GM12878 (cell line): Measurements from ENCODE around the gene GADL1. TPM values are rescaled to one million over a fixed set of nuclear protein-coding genes. Genes with fewer than 3 reads are reported as not detected.

ENCODE experiments used
- ATAC-seq: fragments of 200-7000 bp; cut with Tn5 transposase; 3 replicates; pipeline ENCODE4 v1.9.1; 2020; ENCODE audit warnings: mild to moderate bottlenecking, moderate library complexity
- BruUV-seq: library from RNA; stranded (reverse); fragments of 400-500 nt; replicated peaks from 2 replicates; lab custom pipeline; 2021; lab: Mats Ljungman, UMichigan
- CTCF ChIA-PET: fragments of 300-600 bp; sonication (Branson Sonifier 250); formaldehyde crosslinking; extraction: SDS; loops from one replicate; lab custom pipeline; 2021; ENCODE audit warnings: inconsistent platforms; lab: Yijun Ruan, JAX
- POLR2A ChIA-PET: fragments of 350-600 bp; formaldehyde crosslinking; extraction: SDS; loops from one replicate; lab custom pipeline; 2021; ENCODE audit warnings: inconsistent platforms; lab: Charles Lee
- RAD21 ChIA-PET: fragments of 300-600 bp; sonication (Branson Sonifier 250); formaldehyde crosslinking; loops from one replicate; lab custom pipeline; 2023; ENCODE audit warnings: antibody characterized with exemption; ENCODE audit not compliant: unreplicated experiment; lab: Charles Lee
- SMC1A ChIA-PET: fragments of 300-600 bp; sonication (Branson Sonifier 250); formaldehyde crosslinking; loops from one replicate; lab custom pipeline; 2023; ENCODE audit not compliant: unreplicated experiment, uncharacterized antibody; lab: Charles Lee
- DNase-seq: peaks from one replicate; pipeline ENCODE4 v3.0.0-alpha.2; 2011; ENCODE audit warnings: low read depth, low spot score
- FAIRE-seq: peaks from 3 replicates; lab custom pipeline; 2011; peaks lifted over from hg19 to GRCh38; lab: Jason Lieb, UNC
- H2AFZ ChIP-seq: 2 replicates; pipeline ENCODE4 v1.6.0; 2011; ENCODE audit warnings: low read depth, low read length, control low read depth; ENCODE audit not compliant: control insufficient read depth
- H3K27ac ChIP-seq: 2 replicates; pipeline ENCODE4 v1.5.1; 2011; ENCODE audit warnings: control low read depth; ENCODE audit not compliant: control insufficient read depth, insufficient read depth
- H3K27me3 ChIP-seq, 2 experiments: replicated peaks in 1 of 2; 2 replicates each; pipeline versions ENCODE4 v1.6.0 to v1.6.1; 2011; ENCODE audit warnings: low read length in 1 of 2; ENCODE audit not compliant: control insufficient read depth in 2 of 2, insufficient read depth in 2 of 2
- H3K36me3 ChIP-seq, 2 experiments: 2 replicates each; pipeline ENCODE4 v1.5.1; 2011; ENCODE audit warnings: low read length in 1 of 2; ENCODE audit not compliant: control insufficient read depth in 2 of 2, insufficient read depth in 2 of 2
- H3K4me1 ChIP-seq: 2 replicates; pipeline ENCODE4 v1.6.1; 2011; ENCODE audit warnings: mild to moderate bottlenecking, low read length, moderate library complexity, mixed read lengths; ENCODE audit not compliant: control insufficient read depth, insufficient read depth
- H3K4me2 ChIP-seq: 2 replicates; pipeline ENCODE4 v1.6.0; 2011; ENCODE audit warnings: control low read depth; ENCODE audit not compliant: control insufficient read depth, insufficient read depth
- H3K4me3 ChIP-seq: fragments of 200-600 bp; sonication (generic); 2 replicates; pipeline ENCODE4 v1.5.1; 2016
- H3K79me2 ChIP-seq: 2 replicates; pipeline ENCODE4 v1.6.0; 2011; ENCODE audit warnings: low read length; ENCODE audit not compliant: control insufficient read depth, insufficient read depth
- H3K9ac ChIP-seq: 2 replicates; pipeline ENCODE4 v1.8.0; 2011; ENCODE audit warnings: low read length, control low read depth, mixed read lengths; ENCODE audit not compliant: control insufficient read depth, insufficient read depth
- H3K9me3 ChIP-seq: replicated peaks from 3 replicates; pipeline ENCODE4 v1.5.1; 2011; ENCODE audit warnings: mild to moderate bottlenecking, low read length; ENCODE audit not compliant: control insufficient read depth, insufficient read depth
- H4K20me1 ChIP-seq: 2 replicates; pipeline ENCODE4 v1.6.0; 2011; ENCODE audit not compliant: control insufficient read depth, insufficient read depth
- EED ChIP-seq: sonication (generic); IDR thresholded peaks from 2 replicates; pipeline ENCODE4 v1.6.1; 2016; ENCODE audit warnings: antibody characterized with exemption, low read depth
- EP300 ChIP-seq, 2 experiments: fragments of 150-350 bp in 1 of 2; IDR thresholded peaks; 2 replicates each; pipeline ENCODE4 v1.6.1; 2011 to 2012; ENCODE audit warnings: low read depth in 2 of 2, low read length in 2 of 2, borderline replicate concordance in 1 of 2, improper control_type of control experiment in 1 of 2, inconsistent platforms in 1 of 2; ENCODE audit not compliant: control insufficient read depth in 1 of 2
- FOXM1 ChIP-seq: IDR thresholded peaks from 2 replicates; pipeline ENCODE4 v1.6.1; 2012; ENCODE audit warnings: low read depth, mild to moderate bottlenecking, inconsistent platforms, low read length, moderate library complexity
- HDAC2 ChIP-seq: fragments of 200-600 bp; sonication (generic); IDR thresholded peaks from 2 replicates; pipeline ENCODE4 v1.6.1; 2017
- IKZF2 ChIP-seq, 2 experiments: fragments of 450-650 bp; IDR thresholded peaks; 2 replicates each; pipeline ENCODE4 v1.6.1; 2017; ENCODE audit warnings: mild to moderate bottlenecking in 2 of 2, moderate library complexity in 2 of 2
- JUNB ChIP-seq: IDR thresholded peaks from 2 replicates; pipeline ENCODE4 v1.6.1; 2016; ENCODE audit warnings: antibody characterized with exemption, mild to moderate bottlenecking
- MEF2B ChIP-seq: fragments of 450-650 bp; IDR thresholded peaks from 2 replicates; pipeline ENCODE4 v1.6.1; 2018; ENCODE audit warnings: mild to moderate bottlenecking, moderate library complexity; ENCODE audit not compliant: partially characterized antibody, poor library complexity, severe bottlenecking
- MTA2 ChIP-seq: fragments of 450-650 bp; IDR thresholded peaks from 2 replicates; pipeline ENCODE4 v1.6.1; 2016; ENCODE audit warnings: low read depth, mild to moderate bottlenecking, moderate library complexity
- ZBED1 ChIP-seq: IDR thresholded peaks from 2 replicates; pipeline ENCODE4 v1.6.1; 2016; ENCODE audit warnings: borderline replicate concordance
- ZNF24 ChIP-seq: fragments of 450-650 bp; IDR thresholded peaks from 2 replicates; pipeline ENCODE4 v1.6.1; 2017; ENCODE audit warnings: antibody characterized with exemption, mild to moderate bottlenecking
- WGBS: methylation state at CpG from one replicate; pipeline ENCODE4 v1.1.6; 2016; ENCODE audit warnings: low lambda C conversion rate; ENCODE audit not compliant: insufficient replicate concordance, insufficient coverage; ENCODE audit errors: missing lambda C conversion rate; 5-methylcytosine and 5-hydroxymethylcytosine counted together
- in situ Hi-C: fragments of 300-500 bp; cut with MboI; formaldehyde crosslinking; loops from 9 replicates; pipeline ENCODE4 v1.14.3; 2018; ENCODE audit warnings: mixed read lengths
- intact Hi-C: fragments of 100-400 bp; cut with micrococcal nuclease; formaldehyde crosslinking; loops from one replicate; pipeline ENCODE4 v1.14.2; 2022; ENCODE audit not compliant: unreplicated experiment
- polyA plus RNA-seq, 11 experiments: library from polyadenylated mRNA; depleted of rRNA in 4 of 11; unstranded in 6 of 11; stranded (reverse) in 5 of 11; fragments of >200 nt; fragmentation: Nextera tagmentation in 4 of 11; fragmentation: Illumina TruSeq in 1 of 11; extraction: Ambion mirVana in 4 of 11; extraction: Trizol in 1 of 11; gene quantifications; 1 replicate in 1 of 11; 2 replicates in 10 of 11; pipeline versions ENCODE4 v1.2.1 to v1.2.3, GENCODE V29; 2011 to 2016; ENCODE audit warnings: inconsistent platforms in 2 of 11, missing spikeins in 2 of 11, low read depth in 1 of 11
- total RNA-seq, 4 experiments: library from RNA; depleted of rRNA in 3 of 4; stranded (reverse); fragments of >200 nt in 3 of 4; fragmentation: Illumina TruSeq in 1 of 4; extraction: Trizol in 1 of 4; gene quantifications; 2 replicates each; pipeline versions ENCODE4 v1.2.1 to v1.2.3, GENCODE V29; 2013 to 2021
- TF ChIP-seq, protein P1 (sequence below): IDR thresholded peaks from 2 replicates; pipeline ENCODE4 v1.6.1; 2012; ENCODE audit warnings: improper control_type of control experiment, low read depth, low read length; ENCODE audit not compliant: insufficient replicate concordance
- TF ChIP-seq, protein P2 (sequence below): fragments of 450-650 bp; formaldehyde crosslinking; IDR thresholded peaks from 2 replicates; pipeline ENCODE4 v1.4.0; 2022; ENCODE audit warnings: mild to moderate bottlenecking, moderate library complexity

GADL1 gene
- total and polyA plus RNA-seq, 10 of the 15 experiments (the other 5 are each of a cell fraction or from before 2014, with no cell fraction given): 0.04 TPM; not detected in 9

DNA sequence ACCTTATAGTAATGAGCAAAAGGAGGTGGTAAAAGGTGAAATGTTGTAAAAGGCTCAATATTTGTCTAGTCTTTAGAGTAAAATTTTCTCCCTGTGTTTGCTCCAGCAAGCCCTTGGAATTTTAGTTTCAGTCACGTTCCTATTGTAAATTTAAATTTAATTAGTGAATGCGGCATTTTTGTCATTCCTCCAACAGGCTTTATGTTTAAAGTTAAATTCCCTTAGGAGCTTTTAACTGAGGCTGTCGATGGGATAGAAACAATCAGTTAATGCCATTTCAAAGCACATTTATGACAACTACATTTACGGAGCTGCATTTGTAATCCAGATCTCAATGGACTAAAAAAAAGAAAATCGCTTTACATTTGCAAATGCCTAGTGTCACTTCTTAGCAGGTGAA lies 868 bp upstream of the GADL1 start (continued):
- TF ChIP-seq EP300 (IDR thresholded peaks at IDR 0.05; ENCODE audit: borderline replicate concordance in 1 of 2, control insufficient read depth in 1 of 2, low read depth in 2 of 2, low read length in 2 of 2) (no peak), FOXM1 (no peak), EED (no peak), IKZF2 (IDR thresholded peaks at IDR 0.05) (no peak), HDAC2 (no peak), MTA2 (no peak), MEF2B (no peak)

GRCh38 chr3:30893678-30894325 lies 659 bp downstream of the GADL1 start:
- Histone ChIP-seq H3K4me1 (no peaks in the 10 kb centered on the region), H3K27ac (no peak overlapping the region), H4K20me1 (no peaks in the 10 kb centered on the region), H3K36me3 (no peaks in the 10 kb centered on the region), H2AFZ (no peak overlapping the region), H3K4me2 (no peak overlapping the region), H3K79me2 (no peaks in the 10 kb centered on the region), H3K27me3 (peaks cover 9 to 12% of the 10 kb centered on the region in 2 experiments), H3K9ac (no peak overlapping the region)
- FAIRE-seq (no peak), ATAC-seq (no peak), DNase-seq (no peak)
- in situ Hi-C loops: no loop called here
- POLR2A ChIA-PET: no interaction called here
- RAD21 ChIA-PET: no interaction called here
- CTCF ChIA-PET: no interaction called here
- SMC1A ChIA-PET: no interaction called here
- TF ChIP-seq JUNB: no peak
- TF ChIP-seq, protein P1, sequence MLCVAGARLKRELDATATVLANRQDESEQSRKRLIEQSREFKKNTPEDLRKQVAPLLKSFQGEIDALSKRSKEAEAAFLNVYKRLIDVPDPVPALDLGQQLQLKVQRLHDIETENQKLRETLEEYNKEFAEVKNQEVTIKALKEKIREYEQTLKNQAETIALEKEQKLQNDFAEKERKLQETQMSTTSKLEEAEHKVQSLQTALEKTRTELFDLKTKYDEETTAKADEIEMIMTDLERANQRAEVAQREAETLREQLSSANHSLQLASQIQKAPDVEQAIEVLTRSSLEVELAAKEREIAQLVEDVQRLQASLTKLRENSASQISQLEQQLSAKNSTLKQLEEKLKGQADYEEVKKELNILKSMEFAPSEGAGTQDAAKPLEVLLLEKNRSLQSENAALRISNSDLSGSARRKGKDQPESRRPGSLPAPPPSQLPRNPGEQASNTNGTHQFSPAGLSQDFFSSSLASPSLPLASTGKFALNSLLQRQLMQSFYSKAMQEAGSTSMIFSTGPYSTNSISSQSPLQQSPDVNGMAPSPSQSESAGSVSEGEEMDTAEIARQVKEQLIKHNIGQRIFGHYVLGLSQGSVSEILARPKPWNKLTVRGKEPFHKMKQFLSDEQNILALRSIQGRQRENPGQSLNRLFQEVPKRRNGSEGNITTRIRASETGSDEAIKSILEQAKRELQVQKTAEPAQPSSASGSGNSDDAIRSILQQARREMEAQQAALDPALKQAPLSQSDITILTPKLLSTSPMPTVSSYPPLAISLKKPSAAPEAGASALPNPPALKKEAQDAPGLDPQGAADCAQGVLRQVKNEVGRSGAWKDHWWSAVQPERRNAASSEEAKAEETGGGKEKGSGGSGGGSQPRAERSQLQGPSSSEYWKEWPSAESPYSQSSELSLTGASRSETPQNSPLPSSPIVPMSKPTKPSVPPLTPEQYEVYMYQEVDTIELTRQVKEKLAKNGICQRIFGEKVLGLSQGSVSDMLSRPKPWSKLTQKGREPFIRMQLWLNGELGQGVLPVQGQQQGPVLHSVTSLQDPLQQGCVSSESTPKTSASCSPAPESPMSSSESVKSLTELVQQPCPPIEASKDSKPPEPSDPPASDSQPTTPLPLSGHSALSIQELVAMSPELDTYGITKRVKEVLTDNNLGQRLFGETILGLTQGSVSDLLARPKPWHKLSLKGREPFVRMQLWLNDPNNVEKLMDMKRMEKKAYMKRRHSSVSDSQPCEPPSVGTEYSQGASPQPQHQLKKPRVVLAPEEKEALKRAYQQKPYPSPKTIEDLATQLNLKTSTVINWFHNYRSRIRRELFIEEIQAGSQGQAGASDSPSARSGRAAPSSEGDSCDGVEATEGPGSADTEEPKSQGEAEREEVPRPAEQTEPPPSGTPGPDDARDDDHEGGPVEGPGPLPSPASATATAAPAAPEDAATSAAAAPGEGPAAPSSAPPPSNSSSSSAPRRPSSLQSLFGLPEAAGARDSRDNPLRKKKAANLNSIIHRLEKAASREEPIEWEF: no peak
- no peak for TF ChIP-seq ZBED1
- no peak for TF ChIP-seq ZNF24
- TF ChIP-seq MTA2: no peak
- TF ChIP-seq, protein P2, sequence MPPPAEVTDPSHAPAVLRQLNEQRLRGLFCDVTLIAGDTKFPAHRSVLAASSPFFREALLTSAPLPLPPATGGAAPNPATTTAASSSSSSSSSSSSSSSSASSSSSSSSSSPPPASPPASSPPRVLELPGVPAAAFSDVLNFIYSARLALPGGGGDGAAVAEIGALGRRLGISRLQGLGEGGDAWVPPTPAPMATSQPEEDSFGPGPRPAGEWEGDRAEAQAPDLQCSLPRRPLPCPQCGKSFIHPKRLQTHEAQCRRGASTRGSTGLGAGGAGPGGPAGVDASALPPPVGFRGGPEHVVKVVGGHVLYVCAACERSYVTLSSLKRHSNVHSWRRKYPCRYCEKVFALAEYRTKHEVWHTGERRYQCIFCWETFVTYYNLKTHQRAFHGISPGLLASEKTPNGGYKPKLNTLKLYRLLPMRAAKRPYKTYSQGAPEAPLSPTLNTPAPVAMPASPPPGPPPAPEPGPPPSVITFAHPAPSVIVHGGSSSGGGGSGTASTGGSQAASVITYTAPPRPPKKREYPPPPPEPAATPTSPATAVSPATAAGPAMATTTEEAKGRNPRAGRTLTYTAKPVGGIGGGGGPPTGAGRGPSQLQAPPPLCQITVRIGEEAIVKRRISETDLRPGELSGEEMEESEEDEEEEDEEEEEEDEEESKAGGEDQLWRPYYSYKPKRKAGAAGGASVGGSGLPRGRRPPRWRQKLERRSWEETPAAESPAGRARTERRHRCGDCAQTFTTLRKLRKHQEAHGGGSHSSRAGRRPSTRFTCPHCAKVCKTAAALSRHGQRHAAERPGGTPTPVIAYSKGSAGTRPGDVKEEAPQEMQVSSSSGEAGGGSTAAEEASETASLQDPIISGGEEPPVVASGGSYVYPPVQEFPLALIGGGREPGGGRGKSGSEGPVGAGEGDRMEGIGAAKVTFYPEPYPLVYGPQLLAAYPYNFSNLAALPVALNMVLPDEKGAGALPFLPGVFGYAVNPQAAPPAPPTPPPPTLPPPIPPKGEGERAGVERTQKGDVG (CRISPR knock-in tag): no peak
- TF ChIP-seq, all 136 proteins: peak for 0
- intact Hi-C loops: no loop called here
- no TSS peak for BruUV-seq
- WGBS: 34% methylated on average over 8 of the region's 8 CpGs
- Histone ChIP-seq H3K4me3 (no peak overlapping the region), H3K9me3 (no peaks in the 10 kb centered on the region)
